Measurements from ENCODE around the gene TLX1.

Gene TLX1

GRCh38 chr10:101106351-101106750 is 24.7 kb upstream of the TLX1 start:
- peaks cover 21% of the 10 kb centered on the region for H3K27me3 ChIP-seq (ENCODE audit: control insufficient read depth, low read length)
- no peaks in the 10 kb centered on the region for H3K79me2 ChIP-seq (ENCODE audit: control insufficient read depth, low read length)
- H3K9me2 ChIP-seq (replicated peaks; ENCODE audit: control insufficient read depth, low read length) = no peaks in the 10 kb centered on the region

GRCh38 chr10:101107771-101108170 is 23.3 kb upstream of the TLX1 start:
- Histone ChIP-seq H3K9me2 (replicated peaks; ENCODE audit: control insufficient read depth, low read length) (no peaks in the 10 kb centered on the region), H4K20me1 (ENCODE audit: control insufficient read depth, insufficient read depth, low read depth, low read length) (no peaks in the 10 kb centered on the region), H3K9me3 (ENCODE audit: control insufficient read depth, insufficient read depth, low read length) (no peaks in the 10 kb centered on the region), H3K27ac (ENCODE audit: low read depth, low read length) (no peak overlapping the region), H3K27me3 (ENCODE audit: control insufficient read depth, low read length) (peaks cover 15% of the 10 kb centered on the region), H3F3A (ENCODE audit: control insufficient read depth, insufficient read depth) (no peaks in the 10 kb centered on the region), H3K4me2 (ENCODE audit: low read length) (no peak overlapping the region), H3K4me3 (ENCODE audit: low read length) (no peak overlapping the region), H3K36me3 (ENCODE audit: control insufficient read depth, low read length) (no peaks in the 10 kb centered on the region), H3K4me1 (ENCODE audit: control insufficient read depth, low read length) (no peaks in the 10 kb centered on the region), H3K79me2 (ENCODE audit: control insufficient read depth, low read length) (no peaks in the 10 kb centered on the region)
- no peak for TF ChIP-seq CTCF (IDR thresholded peaks at IDR 0.05; ENCODE audit: low read depth, low read length, poor library complexity, severe bottlenecking)
- no peak for TF ChIP-seq EZH2phosphoT487 (IDR thresholded peaks at IDR 0.05; ENCODE audit: borderline replicate concordance, low read length)

More at GRCh38 chr10:101106351-101106750, 24.7 kb upstream of the TLX1 start:
- no peak for TF ChIP-seq CTCF (IDR thresholded peaks at IDR 0.05; ENCODE audit: low read depth, low read length, poor library complexity, severe bottlenecking)
- no peak for TF ChIP-seq EZH2phosphoT487 (IDR thresholded peaks at IDR 0.05; ENCODE audit: borderline replicate concordance, low read length)
- H3K4me2 ChIP-seq (ENCODE audit: low read length) = no peak overlapping the region
- no peaks in the 10 kb centered on the region for H3F3A ChIP-seq (ENCODE audit: control insufficient read depth, insufficient read depth)
- H3K9me3 ChIP-seq (ENCODE audit: control insufficient read depth, insufficient read depth, low read length) = no peaks in the 10 kb centered on the region
- no peak overlapping the region for H3K27ac ChIP-seq (ENCODE audit: low read depth, low read length)
- H4K20me1 ChIP-seq (ENCODE audit: control insufficient read depth, insufficient read depth, low read depth, low read length) = no peaks in the 10 kb centered on the region
- no peaks in the 10 kb centered on the region for H3K36me3 ChIP-seq (ENCODE audit: control insufficient read depth, low read length)
- no peak overlapping the region for H3K4me3 ChIP-seq (ENCODE audit: low read length)
- no peaks in the 10 kb centered on the region for H3K4me1 ChIP-seq (ENCODE audit: control insufficient read depth, low read length)

- Histone ChIP-seq H3K9me3 (ENCODE audit: control insufficient read depth, insufficient read depth, low read length) (no peaks in the 10 kb centered on the region), H3K27me3 (ENCODE audit: control insufficient read depth, low read length) (peaks cover 10% of the 10 kb centered on the region), H3K4me1 (ENCODE audit: control insufficient read depth, low read length) (peaks cover 12% of the 10 kb centered on the region), H3F3A (ENCODE audit: control insufficient read depth, insufficient read depth) (no peaks in the 10 kb centered on the region), H3K4me2 (ENCODE audit: low read length) (no peak overlapping the region), H4K20me1 (ENCODE audit: control insufficient read depth, insufficient read depth, low read depth, low read length) (no peaks in the 10 kb centered on the region), H3K27ac (ENCODE audit: low read depth, low read length) (no peak overlapping the region), H3K4me3 (ENCODE audit: low read length) (no peak overlapping the region), H3K9me2 (replicated peaks; ENCODE audit: control insufficient read depth, low read length) (no peaks in the 10 kb centered on the region), H3K79me2 (ENCODE audit: control insufficient read depth, low read length) (no peaks in the 10 kb centered on the region), H3K36me3 (ENCODE audit: control insufficient read depth, low read length) (no peaks in the 10 kb centered on the region)
- TF ChIP-seq EZH2phosphoT487 (IDR thresholded peaks at IDR 0.05; ENCODE audit: borderline replicate concordance, low read length) (no peak), CTCF (IDR thresholded peaks at IDR 0.05; ENCODE audit: low read depth, low read length, poor library complexity, severe bottlenecking) (no peak)
These were observed 20.1 kb upstream of the TLX1 start for GRCh38 chr10:101110856-101111523.
